ENCODE measurements around the gene PPL. TPM values are rescaled to one million over a fixed set of nuclear protein-coding genes. Genes with fewer than 3 reads are reported as not detected.

Gene PPL
- total and polyA plus RNA-seq, 2 of the 13 experiments (the other 11 are each of a cell fraction or from before 2014, with no cell fraction given), result 5.7 to 6.6 TPM

GRCh38 chr16:4944333-4945281, 7.7 kb upstream of the PPL start (continued):
- no peak; the same call in 1 of the 2 replicates for TF ChIP-seq STAT6 (CRISPR knock-in tag; IDR thresholded peaks at IDR 0.05; ENCODE audit: borderline replicate concordance)
- no peak for TF ChIP-seq CHD2 (IDR thresholded peaks at IDR 0.05; ENCODE audit: low read depth, low read length)
- peak; percentile 96 for TF ChIP-seq ZNF580 (CRISPR knock-in tag; IDR thresholded peaks at IDR 0.05; ENCODE audit: borderline replicate concordance, low read depth)
- TF ChIP-seq EHMT2 (IDR thresholded peaks at IDR 0.05; ENCODE audit: borderline replicate concordance, low read depth, low read length), result no peak
- no peak for TF ChIP-seq ZNF737 (CRISPR knock-in tag; IDR thresholded peaks at IDR 0.05; ENCODE audit: borderline replicate concordance)
- TF ChIP-seq TRIM24 (CRISPR knock-in tag; IDR thresholded peaks at IDR 0.05), result no peak
- peak; percentile 92 for TF ChIP-seq ZBED4 (CRISPR knock-in tag; IDR thresholded peaks at IDR 0.05; ENCODE audit: borderline replicate concordance)
- TF ChIP-seq ZNF720 (CRISPR knock-in tag; IDR thresholded peaks at IDR 0.05), result no peak
- TF ChIP-seq ZBTB7B (CRISPR knock-in tag; IDR thresholded peaks at IDR 0.05), result peak; percentile 99
- no peak; the same call in 1 of the 2 replicates for TF ChIP-seq ZNF772 (CRISPR knock-in tag; IDR thresholded peaks at IDR 0.05)
- TF ChIP-seq CHCHD3 (CRISPR knock-in tag; IDR thresholded peaks at IDR 0.05), result no peak
- no peak for TF ChIP-seq SNAI1 (CRISPR knock-in tag; IDR thresholded peaks at IDR 0.05; ENCODE audit: borderline replicate concordance)
- peak; percentile 51; the same call in 1 of the 2 replicates for TF ChIP-seq MAFF (IDR thresholded peaks at IDR 0.05; ENCODE audit: low read depth, low read length)
- TF ChIP-seq GMEB1 (CRISPR knock-in tag; IDR thresholded peaks at IDR 0.05; ENCODE audit: borderline replicate concordance), result no peak
- no peak for TF ChIP-seq ZNF546 (CRISPR knock-in tag; conservative IDR thresholded peaks at IDR 0.05)
- peak; percentile 62; the same call in 1 of the 2 replicates for TF ChIP-seq NFKBIZ (CRISPR knock-in tag; IDR thresholded peaks at IDR 0.05)
- TF ChIP-seq SRSF9 (IDR thresholded peaks at IDR 0.05; ENCODE audit: borderline replicate concordance, insufficient read depth, low read depth, low read length, poor library complexity, severe bottlenecking), result no peak
- no peak for TF ChIP-seq ZNF639 (CRISPR knock-in tag; conservative IDR thresholded peaks at IDR 0.05)

Measured in HepG2 (cell line).